ENCODE data around the gene NRG3. TPM values are rescaled to one million over a fixed set of nuclear protein-coding genes. Genes with fewer than 3 reads are reported as not detected.

NRG3 gene
- total RNA-seq, 1 donor from 2014 or later = 2.3 TPM

DNA sequence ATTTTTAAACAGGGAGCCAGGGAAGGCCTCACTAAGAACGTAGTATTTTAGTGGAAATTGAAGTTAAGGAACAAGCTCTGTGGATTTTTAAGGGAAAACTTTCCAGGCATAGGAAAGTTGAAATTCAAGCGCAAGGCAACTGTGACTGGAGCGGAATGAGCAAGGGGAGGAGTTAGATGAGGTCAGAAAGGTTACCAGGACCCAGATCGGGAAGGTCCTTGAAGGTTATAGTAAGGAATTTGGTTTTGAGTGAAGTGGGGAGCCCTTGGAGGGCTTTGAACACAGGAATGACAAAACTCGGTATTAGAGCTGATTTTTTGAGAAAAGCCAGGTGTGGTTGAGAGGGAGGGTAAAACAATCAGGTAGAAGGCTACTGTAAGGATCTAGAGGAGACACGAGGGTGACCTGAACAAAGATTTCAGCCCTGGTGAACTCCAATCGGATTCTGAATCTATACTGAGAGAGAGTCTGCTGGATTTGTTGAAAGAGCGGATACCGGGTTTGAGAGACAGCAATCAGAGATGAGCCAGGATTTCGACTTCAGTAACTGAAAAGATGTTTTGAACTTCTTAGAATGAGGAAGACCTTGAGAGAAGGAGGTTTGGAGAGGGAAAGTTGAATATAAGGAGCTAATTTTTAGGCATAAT lies 1013.9 kb downstream of the NRG3 start:
- H3K9me3 ChIP-seq = no peaks in the 10 kb centered on the region
- H3K27ac ChIP-seq = no peak overlapping the region
- TF ChIP-seq, protein P1, sequence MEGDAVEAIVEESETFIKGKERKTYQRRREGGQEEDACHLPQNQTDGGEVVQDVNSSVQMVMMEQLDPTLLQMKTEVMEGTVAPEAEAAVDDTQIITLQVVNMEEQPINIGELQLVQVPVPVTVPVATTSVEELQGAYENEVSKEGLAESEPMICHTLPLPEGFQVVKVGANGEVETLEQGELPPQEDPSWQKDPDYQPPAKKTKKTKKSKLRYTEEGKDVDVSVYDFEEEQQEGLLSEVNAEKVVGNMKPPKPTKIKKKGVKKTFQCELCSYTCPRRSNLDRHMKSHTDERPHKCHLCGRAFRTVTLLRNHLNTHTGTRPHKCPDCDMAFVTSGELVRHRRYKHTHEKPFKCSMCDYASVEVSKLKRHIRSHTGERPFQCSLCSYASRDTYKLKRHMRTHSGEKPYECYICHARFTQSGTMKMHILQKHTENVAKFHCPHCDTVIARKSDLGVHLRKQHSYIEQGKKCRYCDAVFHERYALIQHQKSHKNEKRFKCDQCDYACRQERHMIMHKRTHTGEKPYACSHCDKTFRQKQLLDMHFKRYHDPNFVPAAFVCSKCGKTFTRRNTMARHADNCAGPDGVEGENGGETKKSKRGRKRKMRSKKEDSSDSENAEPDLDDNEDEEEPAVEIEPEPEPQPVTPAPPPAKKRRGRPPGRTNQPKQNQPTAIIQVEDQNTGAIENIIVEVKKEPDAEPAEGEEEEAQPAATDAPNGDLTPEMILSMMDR (IDR thresholded peaks at IDR 0.05) = no peak
- no peaks in the 10 kb centered on the region for H3K27me3 ChIP-seq
- no peaks in the 10 kb centered on the region for H3K4me1 ChIP-seq
- intact Hi-C loops (cut with DNase I) = no loop called here
- ATAC-seq (no peak), DNase-seq (no peak)
- no peaks in the 10 kb centered on the region for H3K36me3 ChIP-seq
- H3K4me3 ChIP-seq = no peak overlapping the region

DNA sequence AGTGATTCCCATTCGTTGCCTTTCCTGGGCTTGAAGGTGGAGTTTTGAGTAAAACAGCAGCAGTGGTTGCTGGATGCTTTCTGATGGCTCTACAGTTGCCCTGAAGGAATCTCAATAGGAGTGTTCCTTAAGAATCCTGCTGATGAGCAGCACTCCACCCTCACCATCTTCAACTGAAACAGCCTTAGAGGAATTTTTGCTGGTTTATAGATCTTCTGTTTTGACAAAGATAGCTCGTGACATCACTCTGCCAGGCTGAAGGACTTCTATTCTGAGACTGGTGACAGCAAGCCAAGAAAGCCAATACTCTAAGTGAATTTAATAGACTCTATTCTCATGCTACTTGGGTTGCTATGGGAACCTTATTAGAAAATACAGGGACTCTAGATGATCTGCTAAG lies 1014.7 kb downstream of the NRG3 start:
- Histone ChIP-seq H3K36me3 (no peaks in the 10 kb centered on the region), H3K27me3 (no peaks in the 10 kb centered on the region), H3K9me3 (no peaks in the 10 kb centered on the region), H3K27ac (no peak overlapping the region), H3K4me3 (no peak overlapping the region), H3K4me1 (no peaks in the 10 kb centered on the region)
- DNase-seq (no peak), ATAC-seq (no peak)
- intact Hi-C loops (cut with DNase I) = no loop called here
- TF ChIP-seq, protein P1 (IDR thresholded peaks at IDR 0.05) = no peak

DNA sequence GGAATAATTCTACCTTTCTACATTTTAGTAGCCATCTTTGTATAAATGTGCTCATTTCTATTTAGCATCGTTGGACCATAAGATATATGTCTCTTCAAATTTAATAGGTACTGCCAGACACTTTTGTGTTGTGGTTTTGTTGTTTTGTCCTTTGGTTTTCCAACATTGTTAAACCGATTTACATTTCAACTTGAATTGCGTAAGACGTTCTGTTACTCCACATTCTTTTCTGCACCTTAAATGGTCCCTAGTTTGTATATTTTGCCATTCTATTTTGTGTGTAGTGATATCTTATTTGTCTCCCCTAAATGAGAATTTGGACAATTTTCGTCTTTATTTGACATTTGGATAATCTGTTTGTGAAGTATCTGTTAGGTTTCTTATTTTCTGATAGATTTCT lies 1015.6 kb downstream of the NRG3 start:
- H3K4me1 ChIP-seq = no peaks in the 10 kb centered on the region

GRCh38 chr10:82908096-82908495 lies 1033.1 kb downstream of the NRG3 start:
- no peaks in the 10 kb centered on the region for H3K36me3 ChIP-seq
- H3K9me3 ChIP-seq = no peaks in the 10 kb centered on the region
- TF ChIP-seq, protein P1 (IDR thresholded peaks at IDR 0.05) = no peak
- intact Hi-C loops (cut with DNase I) = no loop called here
- H3K27me3 ChIP-seq = no peaks in the 10 kb centered on the region
- no peak for ATAC-seq
- H3K4me1 ChIP-seq = no peaks in the 10 kb centered on the region
- no peak for DNase-seq
- H3K27ac ChIP-seq = no peak overlapping the region
- no peak overlapping the region for H3K4me3 ChIP-seq

More for the DNA sequence above, 1015.6 kb downstream of the NRG3 start:
- H3K9me3 ChIP-seq = no peaks in the 10 kb centered on the region
- TF ChIP-seq, protein P1 (IDR thresholded peaks at IDR 0.05) = no peak
- no peaks in the 10 kb centered on the region for H3K27me3 ChIP-seq
- no peak overlapping the region for H3K27ac ChIP-seq
- intact Hi-C loops (cut with DNase I) = no loop called here
- no peak overlapping the region for H3K4me3 ChIP-seq
- H3K36me3 ChIP-seq = no peaks in the 10 kb centered on the region
- no peak for ATAC-seq
- DNase-seq = no peak

- no peaks in the 10 kb centered on the region for H3K9me3 ChIP-seq
- H3K4me3 ChIP-seq = no peak overlapping the region
- no peaks in the 10 kb centered on the region for H3K36me3 ChIP-seq
- no peaks in the 10 kb centered on the region for H3K27me3 ChIP-seq
- TF ChIP-seq, protein P1 (IDR thresholded peaks at IDR 0.05) = no peak
- H3K4me1 ChIP-seq = no peaks in the 10 kb centered on the region
- intact Hi-C loops (cut with DNase I) = no loop called here
- DNase-seq = no peak
- H3K27ac ChIP-seq = no peak overlapping the region
- ATAC-seq = no peak
Measured at GRCh38 chr10:82908751-82909150, 1033.8 kb downstream of the NRG3 start.

DNA sequence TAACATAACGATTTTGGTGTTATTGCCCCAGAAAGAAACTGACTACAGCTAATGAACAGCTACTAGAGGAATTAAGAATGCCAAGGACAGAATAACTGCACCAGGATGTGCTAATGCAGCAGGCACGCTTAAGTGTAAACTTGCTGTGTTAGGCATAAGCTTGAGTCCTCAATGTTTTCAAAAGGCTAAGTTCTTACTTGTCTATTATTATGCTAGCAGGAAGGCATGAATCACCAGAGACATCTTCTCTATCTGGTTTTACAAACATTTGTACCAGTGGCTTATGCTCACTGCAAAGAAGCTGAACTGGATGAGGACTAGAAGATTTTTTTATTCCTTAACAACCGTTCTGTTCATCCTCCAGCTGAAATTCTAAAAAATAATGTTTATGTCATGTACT lies 1035.3 kb downstream of the NRG3 start:
- Histone ChIP-seq H3K9me3 (no peaks in the 10 kb centered on the region), H3K4me1 (no peaks in the 10 kb centered on the region), H3K27me3 (no peaks in the 10 kb centered on the region), H3K27ac (no peak overlapping the region), H3K4me3 (no peak overlapping the region), H3K36me3 (no peaks in the 10 kb centered on the region)
- intact Hi-C loops (cut with DNase I) = no loop called here
- TF ChIP-seq, protein P1 (IDR thresholded peaks at IDR 0.05) = no peak
- ATAC-seq (no peak), DNase-seq (no peak)

Data from upper lobe of right lung (tissue), 1 donor.